NCI-H82 (cell line): Measurements from ENCODE around the gene AHNAK2.
"Not testable (repeated sequence)": the region's sequence is repeated elsewhere in the genome, so short reads cannot be mapped to it uniquely, and the experiment has no call there.

ENCODE experiments used
- DNase-seq: peaks from one replicate; lab custom pipeline; 2025; lab: John Stamatoyannopoulos, UW

AHNAK2 gene

DNA sequence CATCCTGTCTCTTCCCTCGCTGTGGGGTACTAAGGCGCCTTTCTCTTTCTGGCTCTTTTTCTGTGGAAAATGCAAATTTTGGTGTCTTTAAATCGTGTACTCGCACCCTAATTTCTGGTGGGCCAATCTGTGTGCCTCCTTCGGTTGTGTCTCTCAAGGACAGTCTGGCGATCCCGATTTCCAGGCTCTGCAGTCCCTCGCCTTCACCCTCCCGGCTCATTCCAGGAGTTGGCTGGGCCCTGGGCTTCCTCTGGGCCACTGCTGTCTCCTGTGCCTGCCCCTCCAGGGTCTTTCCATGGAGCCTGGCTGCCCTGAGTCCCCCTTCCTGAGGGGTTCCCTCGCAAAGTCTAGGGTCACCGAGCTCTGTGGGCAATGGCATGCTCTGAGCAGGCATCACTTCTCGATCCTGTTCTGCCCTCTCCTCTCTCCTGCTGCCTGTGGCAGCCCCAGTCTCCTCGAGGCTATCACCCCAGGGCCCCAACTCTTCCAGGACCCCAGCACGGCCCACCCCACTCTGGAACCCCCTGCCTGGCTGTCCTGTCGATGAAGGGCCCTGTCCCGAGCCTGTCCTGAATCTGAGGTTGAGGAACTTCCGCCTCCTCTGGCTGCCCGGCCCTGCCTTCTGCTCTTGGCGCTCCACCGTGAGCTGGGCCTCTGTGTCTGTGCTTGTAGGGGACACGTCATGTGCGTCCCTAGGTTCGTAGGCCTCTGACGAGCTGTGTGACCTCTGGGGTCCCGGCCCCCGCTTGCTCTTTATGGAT lies 24.1 kb downstream of the AHNAK2 start:
- no peak for DNase-seq

DNA sequence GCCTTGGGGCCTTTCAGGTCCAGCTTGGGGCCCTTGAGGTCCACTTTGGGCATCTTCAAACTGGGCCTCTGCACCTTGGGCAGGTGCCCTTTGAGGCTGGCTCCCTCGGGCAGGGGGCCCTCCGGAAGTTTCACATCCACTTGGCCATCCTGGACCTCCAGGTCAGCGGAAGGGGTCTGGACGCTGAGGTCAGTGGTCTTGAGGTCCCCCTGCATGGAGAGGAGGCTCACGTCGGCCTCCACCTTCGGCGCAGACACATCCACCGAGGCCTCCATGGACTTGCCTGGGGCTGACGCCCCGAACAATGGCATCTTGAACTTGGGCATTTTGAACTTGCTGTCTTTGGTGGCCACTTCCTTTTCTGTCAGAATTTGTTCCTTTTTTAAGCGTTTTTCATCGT lies 25.1 kb downstream of the AHNAK2 start:
- no peak for DNase-seq

DNA sequence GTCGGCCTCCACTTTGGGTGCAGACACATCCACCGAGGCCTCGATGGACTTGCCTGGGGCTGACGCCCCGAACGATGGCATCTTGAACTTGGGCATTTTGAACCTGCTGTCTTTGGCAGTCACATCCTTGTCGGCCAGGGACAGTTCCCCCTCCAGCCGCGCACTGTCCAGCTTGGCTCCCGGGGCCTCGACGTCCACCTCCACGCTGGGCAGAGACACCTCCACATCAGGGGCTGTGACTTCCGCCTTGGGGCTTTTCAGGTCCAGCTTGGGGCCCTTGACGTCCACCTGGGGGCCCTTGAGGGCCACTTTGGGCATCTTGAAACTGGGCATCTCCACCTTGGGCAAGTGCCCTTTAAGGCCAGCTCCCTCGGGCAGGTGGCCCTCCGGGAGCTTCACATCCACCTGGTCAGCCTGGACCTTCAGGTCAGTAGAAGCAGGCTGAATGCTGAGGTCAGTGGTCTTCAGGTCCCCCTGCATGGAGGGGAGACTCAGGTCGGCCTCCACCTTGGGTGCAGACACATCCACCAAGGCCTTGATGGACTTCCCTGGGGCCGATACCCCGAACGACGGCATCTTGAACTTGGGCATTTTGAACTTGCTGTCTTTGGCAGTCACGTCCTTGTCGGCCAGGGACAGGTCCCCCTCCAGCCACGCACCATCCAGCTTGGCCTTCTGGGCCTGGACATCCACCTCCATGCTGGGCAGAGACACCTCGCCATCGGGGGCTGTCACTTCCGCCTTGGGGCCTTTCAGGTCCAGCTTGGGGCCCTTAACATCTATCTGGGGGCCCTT lies 26.1 kb downstream of the AHNAK2 start:
- not testable (repeated sequence) for DNase-seq

DNA sequence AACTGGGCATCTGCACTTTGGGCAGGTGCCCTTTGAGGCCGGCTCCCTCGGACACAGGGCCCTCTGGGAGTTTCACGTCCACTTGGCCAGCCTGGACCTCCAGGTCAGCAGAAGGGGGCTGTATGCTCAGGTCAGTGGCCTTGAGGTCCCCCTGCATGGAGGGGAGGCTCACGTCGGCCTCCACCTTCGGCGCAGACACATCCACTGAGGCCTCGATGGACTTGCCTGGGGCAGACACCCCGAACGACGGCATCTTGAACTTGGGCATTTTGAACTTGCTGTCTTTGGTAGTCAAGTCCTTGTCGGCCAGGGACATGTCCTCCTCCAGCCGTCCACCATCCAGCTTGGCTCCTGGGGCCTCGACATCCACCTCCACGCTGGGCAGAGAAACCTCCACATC lies 27.5 kb downstream of the AHNAK2 start:
- DNase-seq: not testable (repeated sequence)

DNA sequence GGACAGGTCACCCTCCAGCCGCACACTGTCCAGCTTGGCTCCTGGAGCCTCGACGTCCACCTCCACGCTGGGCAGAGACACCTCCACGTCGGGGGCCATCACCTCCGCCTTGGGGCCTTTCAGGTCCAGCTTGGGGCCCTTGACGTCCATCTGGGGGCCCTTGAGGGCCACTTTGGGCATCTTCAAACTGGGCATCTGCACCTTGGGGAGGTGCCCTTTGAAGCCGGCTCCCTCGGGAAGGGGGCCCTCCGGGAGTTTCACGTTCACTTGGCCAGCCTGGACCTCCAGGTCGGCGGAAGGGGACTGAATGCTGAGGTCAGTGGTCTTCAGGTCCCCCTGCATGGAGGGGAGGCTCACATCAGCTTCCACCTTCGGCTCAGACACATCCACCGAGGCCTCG lies 28.2 kb downstream of the AHNAK2 start:
- DNase-seq: no peak

DNA sequence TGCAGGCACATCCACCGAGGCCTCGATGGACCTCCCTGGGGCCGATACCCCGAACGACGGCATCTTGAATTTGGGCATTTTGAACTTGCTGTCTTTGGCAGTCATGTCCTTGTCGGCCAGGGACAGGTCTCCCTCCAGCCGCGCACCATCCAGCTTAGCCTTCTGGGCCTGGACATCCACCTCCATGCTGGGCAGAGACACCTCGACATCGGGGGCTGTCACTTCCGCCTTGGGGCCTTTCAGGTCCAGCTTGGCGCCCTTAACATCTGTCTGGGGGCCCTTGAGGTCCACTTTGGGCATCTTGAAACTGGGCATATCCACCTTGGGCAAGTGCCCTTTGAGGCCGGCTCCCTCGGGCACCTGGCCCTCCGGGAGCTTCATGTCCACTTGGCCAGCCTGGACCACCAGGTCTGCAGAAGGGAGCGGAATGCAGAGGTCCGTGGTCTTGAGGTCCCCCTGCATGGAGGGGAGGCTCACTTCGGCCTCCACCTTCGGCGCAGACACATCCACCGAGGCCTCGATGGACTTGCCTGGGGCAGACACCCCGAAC lies 28.7 kb downstream of the AHNAK2 start:
- DNase-seq: not testable (repeated sequence)

DNA sequence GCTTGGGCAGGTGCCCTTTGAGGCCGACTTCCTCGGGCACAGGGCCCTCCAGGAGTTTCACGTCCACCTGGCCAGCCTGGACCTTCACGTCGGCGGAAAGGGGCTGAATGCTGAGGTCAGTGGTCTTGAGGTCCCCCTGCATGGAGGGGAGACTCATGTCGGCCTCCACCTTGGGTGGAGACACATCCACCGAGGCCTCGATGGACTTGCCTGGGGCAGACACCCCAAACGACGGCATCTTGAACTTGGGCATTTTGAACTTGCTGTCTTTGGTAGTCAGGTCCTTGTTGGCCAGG lies 29.5 kb downstream of the AHNAK2 start:
- DNase-seq: no peak

DNA sequence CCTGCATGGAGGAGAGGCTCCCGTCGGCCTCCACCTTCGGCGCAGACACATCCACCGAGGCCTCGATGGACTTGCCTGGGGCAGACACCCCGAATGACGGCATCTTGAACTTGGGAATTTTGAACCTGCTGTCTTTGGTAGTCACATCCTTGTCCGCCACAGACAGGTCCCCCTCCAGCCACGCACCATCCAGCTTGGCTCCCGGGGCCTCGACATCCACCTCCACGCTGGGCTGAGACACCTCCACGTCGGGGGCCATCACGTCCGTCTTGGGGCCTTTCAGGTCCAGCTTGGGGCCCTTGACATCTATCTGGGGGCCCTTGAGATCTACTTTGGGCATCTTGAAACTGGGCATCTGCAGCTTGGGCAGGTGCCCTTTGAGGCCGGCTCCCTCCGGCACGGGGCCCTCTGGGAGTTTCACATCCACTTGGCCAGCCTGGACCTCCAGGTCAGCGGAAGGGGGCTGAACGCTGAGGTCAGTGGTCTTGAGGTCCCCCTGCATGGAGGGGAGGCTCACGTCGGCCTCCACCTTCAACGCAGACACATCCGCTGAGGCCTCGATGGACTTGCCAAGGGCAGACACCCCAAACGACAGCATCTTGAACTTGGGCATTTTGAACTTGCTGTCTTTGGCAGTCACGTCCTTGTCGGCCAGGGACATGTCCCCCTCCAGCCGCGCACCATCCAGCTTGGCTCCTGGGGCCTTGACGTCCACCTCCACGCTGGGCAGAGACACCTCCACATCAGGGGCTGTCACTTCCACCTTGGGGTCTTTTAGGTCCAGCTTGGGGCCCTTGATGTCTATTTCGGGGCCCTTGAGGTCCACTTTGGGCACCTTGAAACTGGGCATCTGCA lies 30.1 kb downstream of the AHNAK2 start:
- DNase-seq: not testable (repeated sequence)

DNA sequence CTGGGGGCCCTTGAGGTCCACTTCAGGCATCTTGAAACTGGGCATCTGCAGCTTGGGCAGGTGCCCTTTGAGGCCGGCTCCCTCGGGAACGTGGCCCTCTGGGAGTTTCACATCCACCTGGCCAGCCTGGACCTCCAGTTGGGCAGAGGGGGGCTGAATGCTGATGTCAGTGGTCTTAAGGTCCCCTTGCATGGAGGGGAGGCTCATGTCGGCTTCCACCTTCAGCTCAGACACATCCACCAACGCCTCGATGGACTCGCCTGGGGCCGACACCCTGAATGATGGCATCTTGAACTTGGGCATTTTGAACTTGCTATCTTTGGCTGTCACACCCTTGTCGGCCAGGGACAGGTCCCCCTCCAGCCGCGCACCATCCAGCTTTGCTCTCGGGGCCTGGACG lies 31.0 kb downstream of the AHNAK2 start:
- not testable (repeated sequence) for DNase-seq

DNA sequence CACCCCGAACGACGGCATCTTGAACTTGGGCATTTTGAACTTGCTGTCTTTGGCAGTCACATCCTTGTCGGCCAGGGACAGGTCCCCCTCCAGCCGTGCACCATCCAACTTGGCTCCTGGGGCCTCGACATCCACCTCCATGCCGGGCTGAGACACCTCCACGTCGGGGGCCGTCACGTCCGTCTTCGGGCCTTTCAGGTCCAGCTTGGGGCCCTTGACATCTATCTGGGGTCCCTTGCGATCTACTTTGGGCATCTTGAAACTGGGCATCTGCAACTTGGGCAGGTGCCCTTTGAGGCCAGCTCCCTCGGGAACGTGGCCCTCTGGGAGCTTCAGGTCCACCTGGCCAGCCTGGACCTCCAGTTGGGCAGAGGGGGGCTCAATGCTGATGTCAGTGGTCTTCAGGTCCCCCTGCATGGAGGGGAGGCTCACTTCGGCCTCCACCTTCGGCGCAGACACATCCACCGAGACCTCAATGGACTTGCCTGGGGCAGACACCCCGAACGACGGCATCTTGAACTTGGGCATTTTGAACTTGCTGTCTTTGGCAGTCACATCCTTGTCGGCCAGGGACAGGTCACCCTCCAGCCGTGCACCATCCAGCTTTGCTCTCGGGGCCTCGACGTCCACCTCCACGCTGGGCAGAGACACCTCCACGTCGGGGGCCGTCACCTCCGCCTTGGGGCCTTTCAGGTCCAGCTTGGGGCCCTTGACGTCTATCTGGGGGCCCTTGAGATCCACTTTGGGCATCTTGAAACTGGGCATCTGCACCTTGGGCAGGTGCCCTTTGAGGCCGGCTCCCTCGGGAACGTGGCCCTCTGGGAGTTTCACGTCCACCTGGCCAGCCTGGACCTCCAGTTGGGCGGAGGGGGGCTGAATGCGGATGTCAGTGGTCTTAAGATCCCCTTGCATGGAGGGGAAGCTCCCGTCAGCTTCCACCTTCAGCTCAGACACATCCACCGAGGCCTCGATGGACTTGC lies 31.9 kb downstream of the AHNAK2 start:
- not testable (repeated sequence) for DNase-seq

DNA sequence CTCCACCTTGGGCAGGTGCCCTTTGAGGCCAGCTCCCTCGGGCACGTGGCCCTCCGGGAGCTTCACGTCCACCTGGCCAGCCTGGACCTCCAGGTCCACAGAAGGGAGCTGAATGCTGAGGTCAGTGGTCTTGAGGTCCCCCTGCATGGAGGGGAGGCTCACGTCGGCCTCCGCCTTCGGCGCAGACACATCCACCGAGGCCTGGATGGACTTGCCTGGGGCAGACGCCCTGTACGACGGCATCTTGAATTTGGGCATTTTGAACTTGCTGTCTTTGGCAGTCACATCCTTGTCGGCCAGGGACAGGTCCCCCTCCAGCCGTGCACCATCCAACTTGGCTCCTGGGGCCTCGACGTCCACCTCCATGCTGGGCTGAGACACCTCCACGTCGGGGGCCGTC lies 32.9 kb downstream of the AHNAK2 start:
- DNase-seq: not testable (repeated sequence)

DNA sequence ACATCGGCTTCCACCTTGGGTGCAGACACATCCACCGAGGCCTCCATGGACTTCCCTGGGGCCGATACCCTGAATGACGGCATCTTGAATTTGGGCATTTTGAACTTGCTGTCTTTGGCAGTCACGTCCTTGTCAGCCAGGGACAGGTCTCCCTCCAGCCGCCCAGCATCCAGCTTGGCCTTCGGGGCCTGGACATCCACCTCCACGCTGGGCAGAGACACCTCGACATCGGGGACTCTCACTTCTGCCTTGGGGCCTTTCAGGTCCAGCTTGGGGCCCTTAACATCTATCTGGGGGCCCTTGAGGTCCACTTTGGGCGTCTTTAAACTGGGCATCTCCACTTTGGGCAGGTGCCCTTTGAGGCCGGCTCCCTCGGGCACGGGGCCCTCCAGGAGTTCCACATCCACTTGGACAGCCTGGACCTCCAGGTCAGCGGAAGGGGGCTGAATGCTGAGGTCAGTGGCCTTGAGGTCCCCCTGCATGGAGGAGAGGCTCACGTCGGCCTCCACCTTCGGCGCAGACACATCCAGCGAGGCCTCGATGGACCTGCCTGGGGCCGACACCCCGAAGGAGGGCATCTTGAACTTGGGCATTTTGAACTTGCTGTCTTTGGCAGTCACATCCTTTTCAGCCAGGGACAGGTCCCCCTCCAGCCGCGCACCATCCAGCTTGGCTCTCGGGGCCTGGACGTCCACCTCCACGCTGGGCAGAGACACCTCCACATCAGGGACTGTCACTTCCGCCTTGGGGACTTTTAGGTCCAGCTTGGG lies 33.6 kb downstream of the AHNAK2 start:
- not testable (repeated sequence) for DNase-seq

DNA sequence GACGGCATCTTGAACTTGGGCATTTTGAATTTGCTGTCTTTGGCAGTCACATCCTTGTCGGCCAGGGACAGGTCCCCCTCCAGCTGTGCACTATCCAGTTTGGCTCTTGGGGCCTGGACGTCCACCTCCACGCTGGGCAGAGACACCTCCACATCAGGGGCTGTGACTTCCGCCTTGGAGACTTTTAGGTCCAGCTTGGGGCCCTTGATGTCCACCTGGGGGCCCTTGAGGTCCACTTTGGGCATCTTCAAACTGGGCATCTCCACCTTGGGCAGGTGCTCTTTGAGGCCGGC lies 34.2 kb downstream of the AHNAK2 start:
- not testable (repeated sequence) for DNase-seq

DNA sequence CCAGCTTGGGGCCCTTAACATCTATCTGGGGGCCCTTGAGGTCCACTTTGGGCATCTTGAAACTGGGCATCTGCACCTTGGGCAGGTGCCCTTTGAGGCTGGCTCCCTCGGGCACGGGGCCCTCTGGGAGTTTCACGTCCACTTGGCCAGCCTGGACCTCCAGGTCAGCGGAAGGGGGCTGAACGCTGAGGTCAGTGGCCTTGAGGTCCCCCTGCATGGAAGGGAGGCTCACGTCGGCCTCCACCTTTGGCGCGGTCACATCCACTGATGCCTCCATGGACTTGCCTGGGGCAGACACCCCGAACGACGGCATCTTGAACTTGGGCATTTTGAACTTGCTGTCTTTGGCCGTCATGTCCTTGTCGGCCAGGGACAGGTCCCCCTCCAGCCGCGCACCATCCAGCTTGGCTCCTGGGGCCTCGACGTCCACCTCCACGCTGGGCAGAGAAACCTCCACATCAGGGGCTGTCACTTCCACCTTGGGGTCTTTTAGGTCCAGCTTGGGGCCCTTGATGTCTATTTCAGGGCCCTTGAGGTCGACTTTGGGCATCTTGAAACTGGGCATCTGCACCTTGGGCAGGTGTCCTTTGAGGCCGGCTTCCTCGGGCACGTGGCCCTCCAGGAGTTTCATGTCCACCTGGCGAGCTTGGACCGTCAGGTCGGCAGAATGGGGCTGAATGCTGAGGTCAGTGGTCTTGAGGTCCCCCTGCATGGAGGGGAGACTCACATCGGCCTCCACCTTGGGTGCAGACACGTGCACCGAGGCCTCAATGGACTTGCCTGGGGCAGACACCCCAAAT lies 34.8 kb downstream of the AHNAK2 start:
- DNase-seq: not testable (repeated sequence)

DNA sequence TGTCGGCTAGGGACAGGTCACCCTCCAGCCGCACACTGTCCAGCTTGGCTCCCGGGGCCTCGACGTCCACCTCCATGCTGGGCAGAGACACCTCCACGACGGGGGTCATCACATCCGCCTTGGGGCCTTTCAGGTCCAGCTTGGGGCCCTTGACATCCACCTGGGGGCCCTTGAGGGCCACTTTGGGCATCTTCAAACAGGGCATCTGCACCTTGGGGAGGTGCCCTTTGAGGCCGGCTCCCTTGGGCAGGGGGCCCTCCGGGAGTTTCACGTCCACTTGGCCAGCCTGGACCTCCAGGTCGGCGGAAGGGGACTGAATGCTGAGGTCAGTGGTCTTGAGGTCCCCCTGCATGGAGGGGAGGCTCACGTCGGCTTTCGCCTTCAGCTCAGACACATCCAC lies 35.6 kb downstream of the AHNAK2 start:
- DNase-seq: no peak

DNA sequence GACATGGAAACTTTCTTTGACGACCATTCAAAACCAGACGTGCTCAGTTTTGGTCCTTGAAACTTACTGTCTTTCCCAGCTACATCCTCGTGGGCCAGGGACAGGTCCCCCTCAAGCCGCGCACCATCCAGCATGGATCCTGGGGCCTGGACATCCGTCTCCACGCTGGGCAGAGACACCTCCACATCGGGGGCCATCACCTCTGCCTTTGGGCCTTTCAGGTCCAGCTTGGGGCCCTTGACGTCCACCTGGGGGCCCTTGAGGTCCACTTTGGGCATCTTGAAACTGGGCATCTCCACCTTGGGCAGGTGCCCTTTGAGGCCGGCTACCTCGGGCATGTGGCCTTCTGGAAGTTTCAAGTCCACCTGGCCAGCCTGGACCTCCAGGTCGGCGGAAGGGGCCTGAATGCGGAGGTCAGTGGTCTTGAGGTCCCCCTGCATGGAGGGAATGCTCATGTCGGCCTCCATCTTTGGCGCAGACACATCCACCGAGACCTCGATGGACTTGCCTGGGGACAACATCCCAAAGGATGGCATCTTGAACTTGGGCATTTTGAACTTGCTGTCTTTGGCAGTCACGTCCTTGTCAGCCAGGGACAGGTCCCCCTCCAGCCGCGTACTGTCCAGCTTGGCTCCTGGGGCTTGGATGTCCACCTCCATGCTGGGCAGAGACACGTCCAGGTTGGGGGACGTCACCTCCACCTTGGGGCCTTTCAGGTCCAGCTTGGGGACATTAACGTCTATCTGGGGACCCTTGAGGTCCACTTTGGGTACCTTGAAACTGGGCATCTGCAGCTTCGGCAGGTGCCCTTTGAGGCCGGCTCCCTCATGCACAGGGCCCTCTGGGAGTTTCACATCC lies 36.4 kb downstream of the AHNAK2 start:
- DNase-seq: no peak

DNA sequence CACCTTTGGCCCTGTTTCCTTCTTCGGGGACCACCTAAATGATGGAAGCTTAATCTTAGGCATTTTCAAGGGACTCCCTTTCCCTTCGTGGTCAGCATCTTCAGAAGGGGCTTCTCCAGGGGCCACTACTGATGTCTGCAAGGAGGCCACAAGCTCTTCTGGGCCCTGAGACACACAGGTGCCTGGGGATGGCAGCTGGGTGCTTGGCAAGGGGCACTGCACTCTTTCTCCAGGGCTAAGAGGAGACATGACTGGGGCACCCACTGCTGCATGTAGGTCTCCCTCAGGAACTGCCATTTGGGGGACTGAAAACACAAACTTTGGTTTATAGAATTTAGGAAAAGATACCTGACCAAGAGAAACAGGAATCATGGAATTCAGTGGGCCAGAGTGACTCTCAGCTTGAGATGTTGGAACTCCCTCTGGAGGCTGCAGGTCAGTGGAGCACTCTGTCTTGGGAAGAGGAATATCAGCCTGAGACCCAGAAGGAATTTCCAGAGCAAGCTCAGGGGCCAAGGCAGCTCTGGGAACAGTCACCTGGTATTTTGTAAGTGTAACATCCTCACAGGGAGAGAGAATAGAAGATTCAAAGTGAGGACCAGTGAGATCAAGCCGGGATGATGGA lies 37.5 kb downstream of the AHNAK2 start:
- DNase-seq: no peak

DNA sequence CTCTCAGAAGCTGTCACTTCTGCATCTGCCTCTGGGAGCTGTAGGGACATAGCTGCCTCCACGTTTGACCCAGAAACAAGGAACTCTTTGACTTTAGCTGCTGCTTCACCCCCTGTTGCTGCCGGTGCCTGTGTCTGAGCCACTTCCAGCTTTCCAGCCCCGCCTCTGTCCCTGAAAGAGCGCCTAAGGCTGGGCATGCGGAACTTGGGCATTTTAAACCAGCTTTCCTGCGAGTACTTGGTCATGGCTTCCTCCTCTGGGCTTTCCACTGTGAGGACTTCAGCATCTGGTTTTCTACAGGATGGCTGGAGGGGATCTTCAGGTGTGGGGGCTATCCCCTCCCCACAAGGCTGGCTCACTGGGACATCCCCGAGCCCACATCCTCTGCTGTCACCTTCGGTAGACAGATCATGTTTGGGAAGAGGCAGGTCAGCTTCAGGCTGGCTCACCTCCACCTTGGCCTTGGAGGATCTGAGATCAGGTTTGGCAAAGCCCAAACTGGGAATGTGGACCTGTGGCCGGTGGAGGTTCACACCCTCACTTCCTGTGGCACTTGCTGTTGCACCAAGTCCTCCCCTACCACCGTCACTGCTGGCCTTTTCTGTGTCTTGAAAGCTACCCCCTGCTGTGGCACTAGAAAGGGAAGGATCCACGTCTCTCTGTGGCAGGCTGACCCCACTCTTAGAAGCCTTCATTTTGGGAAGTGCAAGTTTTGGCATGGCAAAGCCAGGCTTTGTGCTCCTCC lies 38.3 kb downstream of the AHNAK2 start:
- DNase-seq: no peak
